ENCODE measurements around the gene TAS1R3. TPM values are rescaled to one million over a fixed set of nuclear protein-coding genes. Genes with fewer than 3 reads are reported as not detected.

TAS1R3 gene
- total and polyA plus RNA-seq, 10 of the 15 experiments (the other 5 are each of a cell fraction or from before 2014, with no cell fraction given), result 0.04 to 0.51 (median 0.08) TPM; not detected in 3

- no peak for TF ChIP-seq E2F8 (IDR thresholded peaks at IDR 0.05; ENCODE audit: low read depth, partially characterized antibody)
- no peak for TF ChIP-seq HDGF (IDR thresholded peaks at IDR 0.05)
- 0 out of 2 replicates have a peak, but pooled peaks have one; percentile 34 for TF ChIP-seq SMARCA5 (IDR thresholded peaks at IDR 0.05)
- no peak for TF ChIP-seq PML (IDR thresholded peaks at IDR 0.05; ENCODE audit: low read length)
- TF ChIP-seq PBX3 (IDR thresholded peaks at IDR 0.05; ENCODE audit: insufficient replicate concordance, low read depth, low read length), result no peak
- no peak for TF ChIP-seq MEF2A (IDR thresholded peaks at IDR 0.05; ENCODE audit: insufficient read depth, low read depth, low read length)
- TF ChIP-seq POLR2AphosphoS5 (IDR thresholded peaks at IDR 0.05; ENCODE audit: low read length), result no peak
- no peak for TF ChIP-seq HSF1 (IDR thresholded peaks at IDR 0.05; ENCODE audit: low read depth, low read length)
- no peak for TF ChIP-seq CHD2 (IDR thresholded peaks at IDR 0.05; ENCODE audit: borderline replicate concordance, low read depth, low read length)
- no peak for TF ChIP-seq ETV6 (conservative IDR thresholded peaks at IDR 0.05 in 1 of 2, IDR thresholded peaks at IDR 0.05 in 1 of 2; ENCODE audit: borderline replicate concordance in 1 of 2, low read depth in 1 of 2)
- TF ChIP-seq MAX (IDR thresholded peaks at IDR 0.05; ENCODE audit: low read depth, low read length), result no peak
- no peak for TF ChIP-seq RELB (IDR thresholded peaks at IDR 0.05; ENCODE audit: low read depth)
- TF ChIP-seq NFYB (IDR thresholded peaks at IDR 0.05; ENCODE audit: insufficient read depth, low read depth, low read length), result no peak
- TF ChIP-seq CHD1 (IDR thresholded peaks at IDR 0.05; ENCODE audit: low read depth, low read length), result no peak
- no peak for TF ChIP-seq SIN3A (IDR thresholded peaks at IDR 0.05; ENCODE audit: low read depth, low read length)
- no peak for TF ChIP-seq NR2C2 (IDR thresholded peaks at IDR 0.05; ENCODE audit: borderline replicate concordance, control insufficient read depth, insufficient read length, low read depth)
- TF ChIP-seq ZNF24 (IDR thresholded peaks at IDR 0.05), result no peak
- 0 out of 4 replicates have a peak, but pooled peaks of 1 of the 2 experiments have one; percentile 18 for TF ChIP-seq BHLHE40 (IDR thresholded peaks at IDR 0.05; ENCODE audit: borderline replicate concordance in 1 of 2, low read depth in 2 of 2, low read length in 1 of 2)
- peak; percentile 36; the same call in 1 of the 2 replicates for TF ChIP-seq RUNX3 (IDR thresholded peaks at IDR 0.05; ENCODE audit: low read length)
- TF ChIP-seq EP300 (IDR thresholded peaks at IDR 0.05; ENCODE audit: borderline replicate concordance in 1 of 2, control insufficient read depth in 1 of 2, low read depth in 2 of 2, low read length in 2 of 2), result no peak
- no peak for TF ChIP-seq NRF1 (conservative IDR thresholded peaks at IDR 0.05; ENCODE audit: low read depth, low read length)
Measured at GRCh38 chr1:1371746-1372711, 40.9 kb downstream of the TAS1R3 start (continued).

Measured in GM12878 (cell line).